Urinary bladder (tissue), 4 donors: ENCODE measurements around the gene NAGA. TPM values are rescaled to one million over a fixed set of nuclear protein-coding genes. Genes with fewer than 3 reads are reported as not detected.
"Not testable (repeated sequence)": the region's sequence is repeated elsewhere in the genome, so short reads cannot be mapped to it uniquely, and the experiment has no call there.

Source experiments
- DNase-seq: peaks from one replicate; pipeline ENCODE4 v3.0.0-alpha.2; 2015; ENCODE audit errors: extremely low spot score
- H3K27ac ChIP-seq: one replicate; pipeline ENCODE4 v1.5.1; 2013; ENCODE audit warnings: low read depth, mild to moderate bottlenecking, moderate library complexity
- H3K36me3 ChIP-seq: one replicate; pipeline ENCODE4 v1.6.1; 2013; ENCODE audit warnings: mild to moderate bottlenecking, moderate library complexity; ENCODE audit not compliant: insufficient read depth
- H3K4me1 ChIP-seq: one replicate; pipeline ENCODE4 v1.6.1; 2013; ENCODE audit warnings: mild to moderate bottlenecking, moderate library complexity; ENCODE audit not compliant: insufficient read depth
- H3K4me3 ChIP-seq: one replicate; pipeline ENCODE4 v1.5.1; 2013; ENCODE audit warnings: low read depth, low read length
- WGBS: extraction: QIAGEN DNeasy Blood & Tissue Kit; methylation state at CpG from one replicate; pipeline ENCODE4 v1.1.7; 2013; 5-methylcytosine and 5-hydroxymethylcytosine counted together
- polyA plus RNA-seq: library from polyadenylated mRNA; stranded (reverse); fragments of 200-250 nt; gene quantifications from one replicate; pipeline ENCODE4 v1.2.3, GENCODE V29; 2013
- total RNA-seq: library from RNA; depleted of rRNA; stranded (reverse); fragments of >200 nt; gene quantifications from one replicate; pipeline ENCODE4 v1.2.3, GENCODE V29; 2014
- donor health status: healthy with polysubstance abuse.
- donor health status: healthy.

The NAGA gene
- total and polyA plus RNA-seq, 2 donors: 30.9 to 38.6 TPM

DNA sequence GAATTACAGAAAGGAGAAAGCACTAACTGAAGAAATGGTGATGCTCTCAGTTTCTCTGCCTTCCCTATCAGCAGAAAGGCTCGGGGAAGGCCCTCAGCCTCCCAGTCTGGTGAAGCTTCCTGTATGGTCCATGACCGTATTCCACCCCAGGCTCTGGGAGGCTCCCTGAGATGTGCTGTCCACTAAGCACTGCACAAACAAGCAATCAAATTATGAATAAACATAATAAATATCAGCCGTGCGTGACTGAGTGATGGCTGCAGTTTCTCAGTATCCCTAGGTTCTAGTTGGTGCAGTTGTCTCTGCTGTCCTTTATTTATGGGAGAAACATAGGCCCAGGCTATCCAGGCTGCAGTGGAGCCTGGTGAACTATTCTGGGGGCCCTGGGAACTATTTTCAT, 12.5 kb upstream of the NAGA start:
- Histone ChIP-seq H3K4me3 (no peak overlapping the region), H3K27ac (no peak overlapping the region), H3K36me3 (no peaks in the 10 kb centered on the region), H3K4me1 (no peaks in the 10 kb centered on the region)
- DNase-seq: no peak
- WGBS: 86% methylated on average over 4 of the region's 4 CpGs

DNA sequence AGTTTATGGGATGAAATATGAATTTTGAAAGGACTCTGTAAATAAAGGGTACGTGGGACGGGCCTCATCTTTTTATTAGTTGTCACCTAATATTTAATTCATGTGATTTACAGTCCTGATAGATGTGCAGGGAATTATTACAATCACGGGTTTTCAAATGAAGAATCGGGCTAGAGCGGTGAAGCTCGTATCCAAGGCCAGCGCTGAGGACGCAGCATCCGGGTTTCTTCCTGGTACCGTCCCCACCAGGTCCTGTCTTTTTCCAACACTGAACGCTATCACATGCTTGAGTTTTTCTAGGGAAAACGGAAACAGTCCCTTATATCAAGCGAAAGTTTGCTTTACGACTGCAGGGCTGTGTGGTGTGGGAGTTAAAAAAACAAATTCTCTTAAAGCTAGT, 9.7 kb upstream of the NAGA start:
- no peaks in the 10 kb centered on the region for H3K36me3 ChIP-seq
- H3K27ac ChIP-seq: peak overlapping the region; percentile 28
- peak overlapping the region; percentile 45 for H3K4me3 ChIP-seq
- no peak for DNase-seq
- H3K4me1 ChIP-seq: no peaks in the 10 kb centered on the region
- WGBS: 1% methylated on average over 14 of the region's 14 CpGs

DNA sequence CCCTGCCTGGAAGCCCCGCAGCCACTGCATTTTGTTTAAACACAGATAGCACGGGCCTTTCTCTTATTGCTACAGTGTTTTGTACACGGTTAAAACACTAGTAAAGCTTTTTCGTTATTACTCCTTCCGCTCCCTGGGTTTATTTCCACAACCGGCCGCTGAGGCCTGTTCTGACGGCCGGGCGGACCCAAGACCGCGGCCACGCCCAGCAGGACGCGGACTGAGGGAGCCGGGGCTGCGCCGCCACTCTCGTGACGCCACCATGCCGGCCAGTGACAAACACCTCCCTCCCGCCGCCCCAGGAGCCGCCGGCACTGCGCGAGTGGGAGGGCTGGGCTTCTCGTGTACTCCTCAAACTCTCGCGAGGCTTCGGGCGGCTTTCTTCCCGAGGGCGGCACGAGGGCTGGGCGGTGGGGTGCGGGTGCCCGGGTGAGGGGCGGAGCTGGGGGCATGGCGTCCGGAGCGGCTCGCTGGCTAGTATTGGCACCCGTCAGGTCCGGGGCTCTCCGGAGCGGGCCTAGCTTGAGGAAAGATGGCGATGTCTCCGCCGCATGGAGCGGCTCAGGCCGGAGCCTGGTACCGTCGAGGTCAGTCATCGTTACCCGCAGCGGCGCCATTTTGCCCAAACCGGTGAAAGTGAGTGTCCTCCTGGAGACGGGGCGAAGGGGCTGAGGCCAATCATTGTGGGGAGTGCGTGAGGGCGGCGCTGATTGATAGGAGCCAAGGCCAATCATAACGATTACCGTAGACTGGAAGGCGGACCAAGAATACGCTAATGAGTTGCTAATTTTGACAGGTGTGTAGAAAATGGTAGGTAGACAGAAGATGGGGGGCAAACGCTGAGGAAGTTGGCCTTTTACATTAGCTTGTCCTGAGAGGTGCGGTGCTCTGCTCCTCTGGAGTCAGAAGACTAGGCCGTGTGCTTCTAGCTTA, 9.0 kb upstream of the NAGA start, which contains the start of gene SMDT1:
Gene SMDT1 (plus strand): TSS at position 382 of the 933 bp plus-strand sequence. CDS start 69 bp downstream, at position 451.
- Histone ChIP-seq H3K4me3 (peak within 1 kb of the TSS; percentile 45), H3K27ac (peak within 1 kb of the TSS; percentile 99), H3K4me1 (no peaks in the 10 kb centered on the region), H3K36me3 (no peaks in the 10 kb centered on the region)
- DNase-seq: peak; percentile 97
- under 1% methylated on average over 71 of the region's 71 CpGs for WGBS

DNA sequence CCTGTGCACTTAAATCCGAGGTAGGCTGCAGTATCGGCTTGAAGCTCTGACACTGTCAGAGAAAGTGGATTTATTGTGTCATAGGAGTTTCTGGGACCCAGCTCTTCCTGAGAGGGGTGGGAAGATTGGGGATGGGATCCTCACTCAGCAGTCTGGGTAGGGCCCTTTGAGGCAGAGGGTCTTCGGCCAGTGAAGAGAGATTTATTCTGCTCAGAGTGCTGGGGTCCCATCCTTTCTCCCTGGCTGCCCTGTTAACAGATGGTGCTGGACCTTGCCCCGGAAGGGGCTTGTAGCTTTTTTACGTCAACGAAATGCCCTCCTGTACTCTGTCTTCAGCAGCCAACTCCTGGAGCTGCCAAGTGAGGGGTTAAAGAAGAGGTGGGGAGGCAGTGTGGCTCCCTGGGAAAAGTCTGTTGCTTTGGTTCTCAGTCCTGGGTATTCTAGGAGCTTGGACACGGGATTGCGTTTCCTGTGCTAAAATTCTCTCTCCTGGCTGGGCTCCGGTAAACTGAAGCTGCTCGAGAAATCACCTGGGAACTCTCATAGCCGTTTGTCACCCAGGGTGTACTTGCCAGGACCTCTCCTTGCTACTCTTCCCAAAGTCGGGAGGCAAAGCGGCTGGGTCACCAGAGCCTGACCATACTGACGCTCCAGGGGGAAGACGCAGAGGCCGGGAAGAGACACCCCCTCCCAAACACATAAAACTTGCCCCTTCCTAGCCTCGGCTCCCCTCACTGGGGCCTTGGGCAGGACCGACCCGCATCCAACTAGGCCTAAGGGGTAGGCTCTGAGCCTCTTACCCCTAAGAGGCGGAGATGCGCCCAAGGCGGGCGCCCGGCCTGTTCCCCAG, 8.1 kb upstream of the NAGA start:
- Histone ChIP-seq H3K4me1 (no peaks in the 10 kb centered on the region), H3K36me3 (no peaks in the 10 kb centered on the region), H3K4me3 (peak overlapping the region; percentile 38), H3K27ac (peak overlapping the region; percentile 99)
- DNase-seq: no peak
- WGBS: 23% methylated on average over 24 of the region's 24 CpGs

DNA sequence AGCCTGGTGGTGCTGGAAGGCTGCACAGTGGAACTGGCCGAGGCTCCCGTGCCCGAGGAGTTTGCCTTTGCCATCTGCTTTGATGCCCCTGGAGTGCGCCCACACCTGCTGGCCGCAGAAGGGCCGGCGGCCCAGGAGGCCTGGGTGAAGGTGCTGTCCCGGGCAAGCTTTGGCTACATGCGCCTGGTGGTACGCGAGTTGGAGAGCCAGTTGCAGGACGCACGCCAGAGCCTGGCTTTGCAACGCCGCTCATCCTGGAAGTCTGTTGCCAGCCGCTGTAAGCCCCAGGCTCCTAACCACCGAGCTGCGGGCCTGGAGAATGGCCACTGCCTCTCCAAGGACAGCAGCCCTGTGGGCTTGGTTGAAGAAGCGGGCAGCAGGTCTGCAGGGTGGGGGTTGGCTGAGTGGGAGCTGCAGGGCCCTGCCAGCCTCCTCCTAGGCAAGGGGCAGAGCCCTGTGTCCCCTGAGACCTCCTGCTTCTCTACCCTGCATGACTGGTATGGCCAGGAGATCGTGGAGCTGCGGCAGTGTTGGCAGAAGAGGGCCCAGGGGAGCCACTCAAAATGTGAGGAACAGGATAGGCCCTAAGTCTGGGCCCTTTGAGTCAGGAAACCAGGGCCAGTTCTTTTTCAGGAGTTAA, 7.0 kb upstream of the NAGA start:
- Histone ChIP-seq H3K36me3 (no peaks in the 10 kb centered on the region), H3K4me3 (no peak overlapping the region), H3K4me1 (no peaks in the 10 kb centered on the region), H3K27ac (no peak overlapping the region)
- WGBS: 89% methylated on average over 21 of the region's 21 CpGs
- DNase-seq: no peak

DNA sequence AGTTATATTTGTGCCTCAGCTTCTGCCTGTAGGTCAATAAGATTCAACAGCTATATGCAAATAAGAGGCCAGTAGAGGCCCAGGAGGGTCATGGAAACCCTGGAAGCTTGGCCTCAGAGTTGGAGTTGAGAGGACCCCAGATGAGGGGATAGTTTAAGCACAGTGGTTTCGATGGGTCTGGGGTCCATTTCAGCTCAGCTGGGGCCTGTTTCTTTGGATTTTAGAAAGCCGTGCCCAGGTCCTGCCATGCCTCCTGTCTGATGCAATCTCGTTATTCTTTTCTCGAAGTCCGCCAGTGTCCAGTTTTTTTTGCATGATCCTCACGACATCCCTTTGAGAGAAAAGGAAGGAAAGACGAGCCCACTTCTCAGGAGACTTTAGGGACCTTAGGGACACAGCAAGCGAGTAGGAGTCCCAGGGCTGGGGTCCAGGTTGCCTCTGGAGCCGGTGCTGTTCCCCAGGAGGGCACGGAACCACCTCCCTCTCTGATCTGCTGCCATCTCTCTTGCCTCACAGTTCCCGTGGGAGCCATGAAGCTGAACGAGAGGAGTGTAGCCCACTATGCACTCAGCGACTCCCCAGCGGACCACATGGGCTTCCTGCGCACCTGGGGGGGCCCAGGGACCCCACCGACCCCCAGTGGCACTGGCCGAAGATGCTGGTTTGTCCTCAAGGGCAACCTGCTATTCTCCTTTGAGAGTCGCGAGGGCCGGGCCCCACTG, 6.3 kb upstream of the NAGA start:
- Histone ChIP-seq H3K4me3 (no peak overlapping the region), H3K27ac (no peak overlapping the region), H3K36me3 (no peaks in the 10 kb centered on the region), H3K4me1 (no peaks in the 10 kb centered on the region)
- 89% methylated on average over 20 of the region's 20 CpGs for WGBS
- DNase-seq: no peak

DNA sequence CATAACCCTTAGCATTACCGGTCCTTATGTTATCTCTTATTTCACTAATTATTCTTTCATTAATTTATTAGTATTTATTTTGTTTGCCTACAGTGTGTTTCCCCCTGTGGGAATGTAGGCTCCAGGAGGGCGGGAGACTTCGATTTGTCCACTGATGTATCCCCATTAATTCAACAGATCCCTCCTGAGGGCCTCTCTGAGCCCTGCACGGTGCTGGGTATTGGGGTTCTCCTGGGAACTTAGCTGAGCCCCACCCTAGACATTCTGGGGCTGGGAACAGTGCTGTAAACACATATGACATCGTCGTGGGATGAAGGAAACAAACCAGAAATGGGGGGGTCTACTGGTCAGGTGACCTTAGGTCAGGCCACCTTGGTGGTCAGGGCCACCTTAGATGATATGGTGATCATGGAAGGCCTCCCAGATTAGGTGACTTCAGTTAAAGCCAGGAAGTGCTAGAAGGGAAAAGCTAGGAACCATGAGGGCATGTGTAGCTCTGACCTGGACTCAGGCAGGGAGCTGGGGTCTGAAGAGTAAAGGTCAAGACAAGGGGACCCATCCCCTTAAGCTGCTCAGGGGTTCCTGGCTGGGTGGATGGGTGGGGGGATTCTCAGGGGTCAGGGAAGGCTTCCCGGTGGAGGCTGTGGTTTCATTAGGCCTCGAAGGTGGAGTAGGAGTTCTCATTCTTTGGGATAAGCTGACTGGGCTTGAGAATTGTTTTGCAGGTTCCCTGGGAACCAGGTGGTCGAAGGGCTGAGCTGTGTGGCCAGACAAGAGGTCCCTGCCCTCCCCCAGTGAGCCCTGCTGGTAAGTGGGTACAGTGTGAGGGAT, 4.4 kb upstream of the NAGA start:
- no peak for DNase-seq
- Histone ChIP-seq H3K27ac (peak overlapping the region; percentile 76), H3K36me3 (no peaks in the 10 kb centered on the region), H3K4me3 (peak overlapping the region; percentile 63), H3K4me1 (no peaks in the 10 kb centered on the region)
- WGBS: 49% methylated on average over 9 of the region's 9 CpGs

DNA sequence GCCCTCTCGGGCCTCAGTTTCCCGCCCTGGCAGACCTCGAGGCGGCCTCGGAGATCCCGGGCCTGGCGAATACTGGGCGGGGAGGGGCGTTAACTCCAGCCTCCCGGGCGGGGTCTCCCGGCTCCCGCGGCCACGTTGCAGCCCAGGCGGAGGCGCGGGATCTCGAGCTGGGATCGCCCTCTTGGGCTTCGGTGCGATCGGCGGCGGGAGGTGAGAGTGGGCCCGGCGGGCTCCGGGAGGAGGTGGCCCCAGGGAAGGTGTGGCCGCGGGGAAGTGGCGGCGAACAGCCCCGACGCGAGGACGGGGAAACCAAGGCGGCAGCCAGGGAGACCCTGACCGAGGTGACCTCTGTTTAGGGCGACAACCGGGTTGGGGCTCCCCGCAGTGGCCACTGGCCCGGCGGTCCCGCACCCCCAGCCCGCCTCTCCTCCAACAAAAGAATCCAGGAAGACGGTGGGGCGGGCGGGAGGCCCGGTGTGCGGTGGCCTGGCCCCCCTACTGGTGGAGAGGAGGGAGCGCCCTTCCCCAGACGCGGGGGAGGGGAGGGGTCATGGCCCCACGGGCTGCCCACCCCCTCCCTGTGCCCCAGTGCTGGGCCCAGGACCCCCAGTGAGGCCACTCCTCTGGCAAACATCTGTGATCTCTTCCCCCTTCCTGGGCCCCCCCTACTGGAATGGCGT, 3.7 kb upstream of the NAGA start, which contains the start of gene PHETA2:
Gene PHETA2 (plus strand): TSS at position 117 of the 680 bp plus-strand sequence. CDS start 3,046 bp downstream, outside the sequence.
- Histone ChIP-seq H3K36me3 (no peaks in the 10 kb centered on the region), H3K4me3 (peak within 1 kb of the TSS; percentile 63), H3K4me1 (no peaks in the 10 kb centered on the region), H3K27ac (peak within 1 kb of the TSS; percentile 76)
- no peak for DNase-seq
- WGBS: under 1% methylated on average over 55 of the region's 55 CpGs

DNA sequence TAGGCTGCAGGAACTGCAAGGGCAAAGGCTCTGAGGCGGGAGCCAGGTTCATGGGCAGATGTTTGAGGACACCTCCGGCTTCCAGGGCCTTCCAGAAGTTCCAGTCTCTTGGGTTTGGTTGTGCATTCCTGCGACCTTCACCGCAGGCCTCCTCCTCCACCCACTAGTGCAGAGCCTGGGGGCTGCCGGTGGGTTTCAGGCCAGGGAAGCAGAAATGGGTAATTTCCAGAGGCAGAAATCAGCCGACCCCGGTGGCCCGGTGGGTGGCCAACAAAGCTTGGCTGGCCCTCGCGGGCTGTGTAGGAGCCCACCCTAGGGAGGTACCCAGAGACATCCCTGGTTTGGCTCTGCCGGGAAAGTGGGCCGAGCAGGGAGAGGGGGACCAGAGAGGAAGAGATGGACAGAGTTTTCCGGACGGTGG, 3.0 kb upstream of the NAGA start:
- H3K4me3 ChIP-seq: peak overlapping the region; percentile 63
- no peaks in the 10 kb centered on the region for H3K4me1 ChIP-seq
- no peak for DNase-seq
- peak overlapping the region; percentile 76 for H3K27ac ChIP-seq
- 56% methylated on average over 14 of the region's 14 CpGs for WGBS
- H3K36me3 ChIP-seq: no peaks in the 10 kb centered on the region

DNA sequence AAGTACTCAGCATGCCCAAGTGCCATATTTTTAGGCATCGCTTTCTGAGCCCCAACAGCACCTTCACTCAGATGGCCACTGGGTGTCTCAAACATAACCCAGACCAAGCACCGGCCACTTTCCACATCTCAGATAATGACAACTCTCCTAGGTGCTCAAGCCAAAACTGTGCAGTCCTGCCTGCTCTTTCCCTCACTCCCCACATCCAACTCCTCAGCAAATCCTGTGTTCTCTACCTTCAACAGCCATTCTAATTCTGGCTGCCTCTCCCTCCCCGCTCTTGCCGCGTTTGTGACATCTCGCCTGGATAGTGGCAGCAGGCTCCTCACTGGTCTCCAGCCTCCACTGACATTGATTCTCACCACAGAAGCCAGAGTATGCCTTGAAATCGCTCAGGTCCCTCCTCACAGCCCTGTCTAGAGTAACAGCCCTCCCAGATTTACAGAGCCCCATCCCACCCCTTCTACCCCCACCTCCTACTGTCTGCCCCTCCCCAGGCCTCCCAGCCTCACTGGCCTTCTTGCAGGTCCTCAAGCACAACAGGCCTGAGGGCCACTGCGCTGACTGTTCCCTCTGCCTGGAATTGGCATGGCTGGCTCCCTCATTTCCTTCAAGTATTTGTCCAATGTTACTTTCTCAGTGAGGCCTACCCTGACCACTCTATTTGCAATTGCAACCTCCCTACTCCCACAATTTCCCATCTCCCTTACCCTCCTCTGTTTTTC, 2.2 kb upstream of the NAGA start:
- Histone ChIP-seq H3K4me3 (no peak overlapping the region), H3K4me1 (no peaks in the 10 kb centered on the region), H3K27ac (no peak overlapping the region), H3K36me3 (no peaks in the 10 kb centered on the region)
- DNase-seq: no peak
- WGBS: 88% methylated on average over 8 of the region's 8 CpGs

DNA sequence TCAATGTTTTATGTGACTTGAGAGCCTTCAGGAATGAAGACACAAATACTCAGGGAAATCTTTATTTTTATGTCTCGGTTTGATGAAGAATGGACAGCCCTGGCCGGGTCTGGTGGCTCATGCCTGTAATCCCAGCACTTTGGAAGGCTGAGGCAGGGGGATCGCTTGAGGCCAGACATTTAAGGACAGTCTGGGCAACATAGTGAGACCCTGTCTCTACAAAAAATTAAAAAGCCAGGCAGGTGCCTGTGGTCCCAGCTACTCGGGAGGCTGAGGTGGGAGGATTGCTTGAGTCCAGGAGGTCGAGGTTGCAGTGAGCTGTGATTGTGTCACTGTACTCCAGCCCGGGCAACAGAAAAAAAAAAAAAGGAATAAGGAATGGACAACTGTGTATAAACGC, 896 bp upstream of the NAGA start:
- H3K4me3 ChIP-seq, H3K27ac ChIP-seq, H3K36me3 ChIP-seq, DNase-seq, H3K4me1 ChIP-seq: not testable (repeated sequence)
- 69% methylated on average over 7 of the region's 7 CpGs for WGBS
